Measurements from ENCODE around the gene MAP1S. TPM values are rescaled to one million over a fixed set of nuclear protein-coding genes. Genes with fewer than 3 reads are reported as not detected.

Gene MAP1S
- total RNA-seq, 1 donor from 2014 or later: 30.2 TPM

DNA sequence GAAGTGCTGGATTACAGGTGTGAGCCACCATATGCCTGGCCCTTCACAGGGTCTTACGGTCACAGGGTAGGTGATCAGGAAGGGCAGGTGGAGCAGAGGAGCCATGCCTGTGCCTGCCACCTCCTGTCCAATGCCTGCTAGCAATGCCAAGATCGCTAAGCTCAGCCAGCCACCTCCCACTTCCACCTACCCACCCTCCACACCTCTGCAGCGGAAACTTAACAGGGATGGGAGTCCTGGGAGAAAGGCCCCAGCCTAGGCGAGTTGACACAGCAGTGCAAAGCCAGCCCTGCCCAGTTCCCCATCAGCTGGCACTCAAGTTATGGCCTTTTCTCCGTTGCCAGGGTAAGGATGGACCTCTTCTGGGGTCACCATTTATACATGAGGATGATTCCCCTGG lies 16.1 kb downstream of the MAP1S start:
- Histone ChIP-seq H3K27ac (no peak overlapping the region), H3K4me1 (no peaks in the 10 kb centered on the region), H3K36me3 (peaks cover 0 to 37% of the 10 kb centered on the region in 2 donors), H3K4me3 (no peak overlapping the region), H3K27me3 (no peaks in the 10 kb centered on the region), H3K9me3 (no peaks in the 10 kb centered on the region)
- intact Hi-C loops (cut with DNase I): no loop called here
- DNase-seq (ENCODE audit: extremely low spot score in 2 of 2): no peak
- TF ChIP-seq POLR2A (IDR thresholded peaks at IDR 0.05) (no peak), POLR2AphosphoS5 (IDR thresholded peaks at IDR 0.05; ENCODE audit: insufficient read depth in 1 of 2, low read depth in 1 of 2) (no peak)
- TF ChIP-seq, protein P1, sequence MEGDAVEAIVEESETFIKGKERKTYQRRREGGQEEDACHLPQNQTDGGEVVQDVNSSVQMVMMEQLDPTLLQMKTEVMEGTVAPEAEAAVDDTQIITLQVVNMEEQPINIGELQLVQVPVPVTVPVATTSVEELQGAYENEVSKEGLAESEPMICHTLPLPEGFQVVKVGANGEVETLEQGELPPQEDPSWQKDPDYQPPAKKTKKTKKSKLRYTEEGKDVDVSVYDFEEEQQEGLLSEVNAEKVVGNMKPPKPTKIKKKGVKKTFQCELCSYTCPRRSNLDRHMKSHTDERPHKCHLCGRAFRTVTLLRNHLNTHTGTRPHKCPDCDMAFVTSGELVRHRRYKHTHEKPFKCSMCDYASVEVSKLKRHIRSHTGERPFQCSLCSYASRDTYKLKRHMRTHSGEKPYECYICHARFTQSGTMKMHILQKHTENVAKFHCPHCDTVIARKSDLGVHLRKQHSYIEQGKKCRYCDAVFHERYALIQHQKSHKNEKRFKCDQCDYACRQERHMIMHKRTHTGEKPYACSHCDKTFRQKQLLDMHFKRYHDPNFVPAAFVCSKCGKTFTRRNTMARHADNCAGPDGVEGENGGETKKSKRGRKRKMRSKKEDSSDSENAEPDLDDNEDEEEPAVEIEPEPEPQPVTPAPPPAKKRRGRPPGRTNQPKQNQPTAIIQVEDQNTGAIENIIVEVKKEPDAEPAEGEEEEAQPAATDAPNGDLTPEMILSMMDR (IDR thresholded peaks at IDR 0.05): no peak

- Histone ChIP-seq H3K4me3 (no peak overlapping the region), H3K4me1 (no peaks in the 10 kb centered on the region), H3K27ac (no peak overlapping the region), H3K27me3 (no peaks in the 10 kb centered on the region), H3K9me3 (no peaks in the 10 kb centered on the region), H3K36me3 (peaks cover 0 to 26% of the 10 kb centered on the region in 2 donors)
- TF ChIP-seq POLR2A (IDR thresholded peaks at IDR 0.05) (no peak), POLR2AphosphoS5 (IDR thresholded peaks at IDR 0.05; ENCODE audit: insufficient read depth in 1 of 2, low read depth in 1 of 2) (no peak)
- TF ChIP-seq, protein P1 (IDR thresholded peaks at IDR 0.05): no peak
- DNase-seq (ENCODE audit: extremely low spot score in 2 of 2): no peak
- intact Hi-C loops (cut with DNase I): no loop called here
These were observed 18.4 kb downstream of the MAP1S start for GRCh38 chr19:17737690-17738153.

DNA sequence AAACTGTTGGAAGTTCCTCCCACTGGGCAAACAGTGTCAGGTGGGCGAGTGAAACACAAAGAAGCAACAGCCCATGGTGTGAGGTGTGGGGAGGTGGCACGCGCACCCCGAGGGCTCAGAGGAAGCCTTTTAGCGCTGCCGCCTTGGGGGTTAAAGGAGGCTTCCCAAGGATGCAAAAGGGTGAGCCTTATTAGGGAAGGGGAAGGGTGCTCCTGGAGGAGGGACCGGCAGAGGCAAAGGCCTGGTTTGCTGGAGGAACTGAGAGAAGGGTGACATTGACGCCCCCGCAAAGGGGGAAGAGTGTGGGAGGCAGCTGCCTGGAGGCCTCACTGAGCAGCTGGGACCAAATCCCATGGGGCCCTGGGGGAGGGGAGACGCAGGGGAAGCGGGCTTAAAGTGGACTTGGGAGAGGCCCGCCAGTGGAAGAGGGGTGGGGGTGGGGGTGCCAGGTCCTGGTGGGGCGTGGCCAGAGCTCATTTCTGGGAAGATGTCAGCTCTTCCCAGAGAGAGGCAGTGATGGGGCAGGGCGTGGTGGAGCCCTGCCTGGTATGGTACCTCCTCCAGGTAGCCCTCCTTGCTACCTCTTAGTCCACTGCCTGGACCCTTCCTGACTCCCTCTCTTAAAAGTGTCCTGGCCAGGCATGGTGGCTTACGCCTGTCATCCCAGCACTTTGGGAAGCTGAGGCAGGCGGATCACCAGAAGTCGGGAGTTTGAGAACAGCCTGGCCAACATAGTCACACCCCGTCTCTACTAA lies 20.0 kb downstream of the MAP1S start:
- Histone ChIP-seq H3K27ac (no peak overlapping the region), H3K9me3 (no peaks in the 10 kb centered on the region), H3K36me3 (peaks cover 0 to 13% of the 10 kb centered on the region in 2 donors), H3K27me3 (no peaks in the 10 kb centered on the region), H3K4me1 (no peaks in the 10 kb centered on the region), H3K4me3 (no peak overlapping the region)
- intact Hi-C loops (cut with DNase I): no loop called here
- TF ChIP-seq POLR2A (IDR thresholded peaks at IDR 0.05) (no peak), POLR2AphosphoS5 (IDR thresholded peaks at IDR 0.05; ENCODE audit: insufficient read depth in 1 of 2, low read depth in 1 of 2) (peak in 1 of 2 donors; percentile 13)
- DNase-seq (ENCODE audit: extremely low spot score in 2 of 2): no peak

DNA sequence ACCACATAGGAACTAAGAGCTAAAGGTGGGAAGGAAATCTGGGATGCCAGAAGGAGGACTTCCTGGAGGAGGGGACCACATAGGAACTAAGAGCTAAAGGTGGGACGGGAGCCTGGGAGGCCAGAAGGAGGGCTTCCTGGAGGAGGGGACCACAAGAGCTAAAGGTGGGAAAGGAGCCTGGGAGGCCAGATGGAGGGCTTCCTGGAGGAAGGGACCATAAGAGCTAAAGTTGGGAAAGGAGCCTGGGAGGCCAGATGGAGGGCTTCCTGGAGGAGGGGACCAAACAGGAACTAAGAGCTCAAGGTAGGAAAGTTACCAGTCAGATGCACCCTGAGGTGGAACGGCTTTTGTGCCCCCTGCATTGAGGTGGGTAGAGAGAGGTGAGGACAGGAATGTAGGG lies 22.2 kb downstream of the MAP1S start:
- H3K27ac ChIP-seq: no peak overlapping the region
- TF ChIP-seq POLR2AphosphoS5 (IDR thresholded peaks at IDR 0.05; ENCODE audit: insufficient read depth in 1 of 2, low read depth in 1 of 2): no peak
- TF ChIP-seq, protein P1 (IDR thresholded peaks at IDR 0.05): no peak
- TF ChIP-seq POLR2A (IDR thresholded peaks at IDR 0.05): no peak
- DNase-seq (ENCODE audit: extremely low spot score in 2 of 2): no peak
- no peaks in the 10 kb centered on the region for H3K9me3 ChIP-seq
- H3K27me3 ChIP-seq: no peaks in the 10 kb centered on the region
- H3K4me3 ChIP-seq: no peak overlapping the region
- H3K4me1 ChIP-seq: no peaks in the 10 kb centered on the region
- intact Hi-C loops (cut with DNase I): no loop called here
- no peaks in the 10 kb centered on the region for H3K36me3 ChIP-seq

- no peaks in the 10 kb centered on the region for H3K9me3 ChIP-seq
- no peaks in the 10 kb centered on the region for H3K27me3 ChIP-seq
- DNase-seq (ENCODE audit: extremely low spot score in 2 of 2): no peak
- peaks cover 4% of the 10 kb centered on the region for H3K4me1 ChIP-seq
- H3K4me3 ChIP-seq: no peak overlapping the region
- TF ChIP-seq POLR2AphosphoS5 (IDR thresholded peaks at IDR 0.05; ENCODE audit: insufficient read depth in 1 of 2, low read depth in 1 of 2): no peak
- no peak for TF ChIP-seq POLR2A (IDR thresholded peaks at IDR 0.05)
- TF ChIP-seq, protein P1 (IDR thresholded peaks at IDR 0.05): no peak
- intact Hi-C loops (cut with DNase I): no loop called here
- H3K27ac ChIP-seq: no peak overlapping the region
- H3K36me3 ChIP-seq: no peaks in the 10 kb centered on the region
These were observed 24.7 kb downstream of the MAP1S start for GRCh38 chr19:17743874-17744580.

Measured in vagina (tissue), 2 donors.